ENCODE results near the gene CTDP1.

The CTDP1 gene

GRCh38 chr18:79657342-79657996, 22.1 kb upstream of the CTDP1 start:
- TF ChIP-seq CTCF (IDR thresholded peaks at IDR 0.05; ENCODE audit: control extremely low read depth, extremely low read depth, low read depth, missing control alignments) = no peak
- CTCF ChIA-PET = interaction anchor here (1.2 kb wide), 1 partner anchor 12 kb away, joined by 6 read pairs; no protein-coding TSS in a partner anchor
- no peak for DNase-seq (ENCODE audit: extremely low spot score)
- POLR2A ChIA-PET = no interaction called here

DNA sequence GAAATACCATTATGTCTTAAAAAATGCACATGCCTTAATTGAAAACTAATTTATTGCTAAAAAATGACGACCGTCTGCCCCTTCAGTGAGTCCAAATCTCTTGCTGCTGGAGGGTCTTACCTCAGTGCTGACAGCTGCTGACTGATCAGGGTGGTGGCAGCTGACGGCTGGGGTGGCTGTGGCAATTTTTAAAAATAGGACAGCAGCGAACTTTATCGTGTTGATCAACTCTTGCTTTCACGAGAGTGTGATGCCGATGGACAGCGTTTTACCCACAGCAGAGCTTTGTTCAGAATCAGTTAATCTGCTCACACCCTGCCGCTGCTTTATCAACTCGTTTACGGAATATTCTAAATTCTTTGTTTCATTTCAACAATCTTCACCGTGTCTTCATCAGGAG, 21.2 kb upstream of the CTDP1 start:
- ChIA-PET POLR2A (no interaction called here), CTCF (no interaction called here)
- TF ChIP-seq CTCF (IDR thresholded peaks at IDR 0.05; ENCODE audit: control extremely low read depth, extremely low read depth, low read depth, missing control alignments) = no peak
- DNase-seq (ENCODE audit: extremely low spot score) = no peak

DNA sequence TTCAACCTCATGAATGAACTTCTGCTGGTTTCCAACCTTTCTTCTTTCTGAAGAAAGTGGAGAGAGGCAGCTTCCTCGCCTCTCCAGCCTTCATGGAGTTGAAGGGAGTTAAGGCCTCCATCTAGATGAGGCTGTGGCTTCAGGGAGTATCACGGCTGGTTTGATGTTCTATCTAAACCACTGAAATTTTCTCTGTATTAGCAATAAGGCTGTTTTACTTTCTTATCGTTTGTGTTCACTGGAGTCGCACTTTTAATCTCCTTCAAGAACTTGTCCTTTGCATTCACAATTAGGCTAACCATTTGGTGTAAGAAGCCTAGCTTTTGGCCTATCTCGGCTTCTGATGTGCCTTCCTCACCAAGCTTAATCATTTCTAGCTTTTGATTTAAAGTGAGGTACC, 19.9 kb upstream of the CTDP1 start:
- ChIA-PET POLR2A (no interaction called here), CTCF (interaction anchor here (1.5 to 2.4 kb wide), 2 partner anchors 52 to 281 kb away, joined by 3 to 7 read pairs; no protein-coding TSS in a partner anchor)
- TF ChIP-seq CTCF (IDR thresholded peaks at IDR 0.05; ENCODE audit: control extremely low read depth, extremely low read depth, low read depth, missing control alignments) = no peak
- DNase-seq (ENCODE audit: extremely low spot score) = no peak

DNA sequence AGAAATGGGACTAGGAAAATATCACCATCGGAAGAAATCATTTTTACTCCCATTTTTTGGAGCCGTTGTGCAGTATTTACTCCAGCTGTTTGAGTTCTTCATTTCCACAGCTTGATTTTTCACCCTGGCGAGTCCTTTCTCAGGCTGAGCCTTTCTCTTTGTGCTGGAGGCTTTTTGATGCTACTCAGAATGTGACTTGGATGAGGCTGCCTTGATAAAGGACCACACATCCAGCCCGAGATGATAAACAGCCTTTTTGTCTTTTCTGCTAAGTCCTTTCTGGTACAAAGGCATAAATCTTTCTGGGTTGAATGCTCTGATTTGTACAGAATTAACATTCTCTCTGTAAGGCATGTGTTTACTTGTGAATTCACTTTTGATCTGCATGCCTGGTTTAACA, 17.6 kb upstream of the CTDP1 start:
- DNase-seq (ENCODE audit: extremely low spot score) = no peak
- no peak for TF ChIP-seq CTCF (IDR thresholded peaks at IDR 0.05; ENCODE audit: control extremely low read depth, extremely low read depth, low read depth, missing control alignments)
- CTCF ChIA-PET = no interaction called here
- POLR2A ChIA-PET = no interaction called here

- POLR2A ChIA-PET = no interaction called here
- CTCF ChIA-PET = no interaction called here
- no peak for TF ChIP-seq CTCF (IDR thresholded peaks at IDR 0.05; ENCODE audit: control extremely low read depth, extremely low read depth, low read depth, missing control alignments)
Observed at GRCh38 chr18:79662439-79662838, 17.2 kb upstream of the CTDP1 start.

DNA sequence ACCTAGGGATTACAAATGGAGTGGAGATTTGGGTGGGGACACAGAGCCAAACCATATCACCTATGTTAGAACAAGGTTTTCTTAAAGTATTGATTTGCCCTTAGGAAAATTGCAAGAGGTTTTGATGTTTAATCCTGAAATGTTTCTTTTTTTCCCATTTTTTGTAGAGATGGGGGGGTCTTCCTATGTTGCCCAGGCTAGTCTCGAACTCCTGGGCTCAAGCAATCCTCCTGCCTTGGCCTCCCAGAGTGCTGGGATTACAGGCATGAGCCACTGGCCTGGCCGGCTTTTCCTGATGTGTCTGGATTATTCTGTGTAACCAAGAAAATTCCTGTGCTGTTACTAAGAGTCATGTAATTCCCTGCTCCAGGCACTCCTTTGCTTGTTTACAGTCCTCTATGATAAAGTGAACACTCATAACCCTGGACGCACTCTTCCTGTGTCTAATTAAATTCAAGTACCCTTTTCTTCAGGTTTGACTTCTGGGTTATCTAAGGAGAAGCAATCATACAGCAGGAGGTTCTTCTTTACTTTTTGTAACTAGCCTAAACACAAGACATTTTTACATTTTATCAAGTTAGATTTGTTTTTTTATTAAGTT, 15.0 kb upstream of the CTDP1 start:
- TF ChIP-seq CTCF (IDR thresholded peaks at IDR 0.05; ENCODE audit: control extremely low read depth, extremely low read depth, low read depth, missing control alignments) = no peak
- POLR2A ChIA-PET = no interaction called here
- CTCF ChIA-PET = interaction anchor here (0.9 to 1.0 kb wide), 2 partner anchors 12 to 44 kb away, joined by 3 to 4 read pairs; no protein-coding TSS in a partner anchor
- no peak for DNase-seq (ENCODE audit: extremely low spot score)

More at GRCh38 chr18:79662439-79662838, 17.2 kb upstream of the CTDP1 start:
- DNase-seq (ENCODE audit: extremely low spot score) = no peak

Measured in GM10248 (cell line).